Activated B cell treated with CpG ODN at 0.5 μM for 24 hours (primary cell): ENCODE measurements around the gene METAP1. TPM values are rescaled to one million over a fixed set of nuclear protein-coding genes. Genes with fewer than 3 reads are reported as not detected.

Experiments
- ATAC-seq: fragments of 200-7000 bp; cut with Tn5 transposase; one replicate; pipeline ENCODE4 v1.10.0; 2021; ENCODE audit warnings: low read depth, mild to moderate bottlenecking, moderate library complexity
- CTCF ChIA-PET: fragments of 350-600 bp; sonication (Branson Sonifier 250); formaldehyde crosslinking; loops from one replicate; lab custom pipeline; 2021; ENCODE audit warnings: antibody characterized with exemption; lab: Charles Lee
- POLR2A ChIA-PET: fragments of 350-600 bp; sonication (Branson Sonifier 250); formaldehyde crosslinking; loops from one replicate; lab custom pipeline; 2021; ENCODE audit warnings: antibody characterized with exemption; lab: Charles Lee
- DNase-seq: peaks from one replicate; pipeline ENCODE4 v3.0.0; 2022
- H3K27ac Mint-ChIP-seq: one replicate; pipeline ENCODE4 v1.8.0; 2020; ENCODE audit warnings: mixed read lengths
- H3K27me3 Mint-ChIP-seq: one replicate; pipeline ENCODE4 v1.8.0; 2021; ENCODE audit warnings: mixed read lengths
- H3K36me3 Mint-ChIP-seq: one replicate; pipeline ENCODE4 v1.8.0; 2021; ENCODE audit warnings: low read depth, mixed read lengths
- H3K4me1 Mint-ChIP-seq: one replicate; pipeline ENCODE4 v1.8.0; 2021; ENCODE audit warnings: mixed read lengths
- H3K4me3 Mint-ChIP-seq: one replicate; pipeline ENCODE4 v1.8.0; 2020; ENCODE audit warnings: mild to moderate bottlenecking, mixed read lengths
- H3K9me3 Mint-ChIP-seq: one replicate; pipeline ENCODE4 v1.8.0; 2020; ENCODE audit warnings: mixed read lengths
- intact Hi-C: fragments of 100-400 bp; cut with micrococcal nuclease; formaldehyde crosslinking; loops from one replicate; pipeline ENCODE4 v1.15.1; 2024
- total RNA-seq: library from RNA; stranded (reverse); gene quantifications from 2 replicates; pipeline ENCODE4 v1.2.3, GENCODE V29; 2022
- TF ChIP-seq, protein P1 (sequence below): fragments of 200-600 bp; IDR thresholded peaks from one replicate; pipeline ENCODE4 v1.8.0; 2022; ENCODE audit warnings: antibody characterized with exemption, mild to moderate bottlenecking

METAP1 gene
- total RNA-seq, 1 donor from 2014 or later = 38.6 TPM

DNA sequence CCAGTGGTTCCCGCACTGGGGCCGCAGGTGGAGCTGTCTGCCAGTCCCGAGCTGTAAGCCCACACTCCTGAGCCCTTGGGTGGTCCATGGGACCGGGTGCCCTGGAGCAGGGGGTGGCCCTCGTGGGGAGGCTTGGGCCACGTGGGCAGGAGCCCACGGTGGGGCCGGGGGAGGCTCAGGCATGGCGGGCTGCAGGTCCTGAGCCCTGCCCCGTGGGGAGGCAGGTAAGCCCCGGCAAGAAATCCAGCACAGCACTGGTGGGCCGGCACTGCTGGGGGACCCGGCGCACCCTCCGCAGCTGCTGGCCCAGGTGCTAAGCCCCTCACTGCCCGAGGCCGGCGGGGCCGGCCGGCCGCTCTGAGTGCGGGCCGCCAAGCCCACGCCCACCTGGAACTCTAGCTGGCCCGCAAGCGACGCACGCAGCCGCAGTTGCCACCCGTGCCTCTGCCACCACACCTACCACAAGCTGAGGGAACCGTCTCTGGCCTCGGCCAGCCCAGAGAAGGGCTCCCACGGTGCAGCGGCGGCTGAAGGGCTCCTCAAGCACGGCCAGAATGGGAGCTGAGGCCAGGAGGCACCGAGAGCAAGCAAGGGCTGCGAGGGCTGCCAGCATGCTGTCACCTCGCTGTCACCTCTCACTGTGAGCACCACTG, 2.0 kb upstream of the METAP1 start:
- ATAC-seq = no peak

DNA sequence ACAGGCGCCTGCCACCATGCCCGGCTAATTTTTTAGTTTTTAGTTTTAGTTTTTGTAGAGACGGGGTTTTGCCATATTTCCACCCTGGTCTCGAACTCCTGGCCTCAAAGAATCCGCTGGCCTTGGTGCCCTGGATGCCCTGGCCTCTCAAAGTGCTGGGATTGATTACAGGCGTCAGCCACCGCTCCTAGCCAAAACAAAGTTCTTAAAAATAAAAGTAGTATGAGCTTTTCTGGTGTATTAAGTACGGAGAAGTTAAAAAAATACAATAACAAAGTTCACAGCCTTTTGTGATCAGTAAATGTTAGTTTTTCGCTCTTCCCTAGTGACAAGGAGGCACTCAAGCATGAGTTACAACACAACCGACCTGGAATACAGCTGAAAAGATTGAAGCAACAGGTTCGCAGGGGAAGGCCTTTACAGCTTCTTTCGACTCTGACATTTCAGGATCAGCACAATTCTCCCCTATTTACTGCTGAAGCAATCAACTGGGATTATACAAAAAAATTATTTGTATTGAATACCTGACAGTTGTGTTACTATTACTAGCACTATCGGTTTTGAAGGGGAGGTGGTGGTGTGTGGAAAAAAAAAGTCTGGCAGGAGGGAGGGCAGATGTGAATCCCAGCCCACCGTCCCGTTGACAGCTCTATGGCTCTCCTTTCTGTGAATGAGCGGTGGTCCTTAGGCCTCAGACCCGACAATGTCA, 893 bp upstream of the METAP1 start:
- intact Hi-C loops = loop anchor here (1.0 to 5.0 kb wide), 17 partner anchors 34 to 955 kb away; partner anchors contain the start of genes ADH5, DAPP1, EIF4E and LAMTOR3
- Mint-ChIP-seq H3K4me1 (peaks cover 21% of the 10 kb centered on the region), H3K36me3 (no peaks in the 10 kb centered on the region), H3K9me3 (no peaks in the 10 kb centered on the region), H3K27me3 (no peaks in the 10 kb centered on the region), H3K27ac (peak overlapping the region; percentile 94), H3K4me3 (peak overlapping the region; percentile 86)
- ChIA-PET POLR2A (interaction anchor here (0.7 to 4.2 kb wide), 21 partner anchors 13 to 956 kb away, joined by 3 to 102 read pairs (median 5); partner anchors contain the start of genes ADH5, EIF4E, H2AZ1 and RAP1GDS1), CTCF (interaction anchor here (0.6 to 6.4 kb wide), 14 partner anchors 39 to 899 kb away, joined by 3 to 132 read pairs (median 3); partner anchors contain the start of genes ADH5, EIF4E and LAMTOR3)
- no peak for DNase-seq
- TF ChIP-seq, protein P1, sequence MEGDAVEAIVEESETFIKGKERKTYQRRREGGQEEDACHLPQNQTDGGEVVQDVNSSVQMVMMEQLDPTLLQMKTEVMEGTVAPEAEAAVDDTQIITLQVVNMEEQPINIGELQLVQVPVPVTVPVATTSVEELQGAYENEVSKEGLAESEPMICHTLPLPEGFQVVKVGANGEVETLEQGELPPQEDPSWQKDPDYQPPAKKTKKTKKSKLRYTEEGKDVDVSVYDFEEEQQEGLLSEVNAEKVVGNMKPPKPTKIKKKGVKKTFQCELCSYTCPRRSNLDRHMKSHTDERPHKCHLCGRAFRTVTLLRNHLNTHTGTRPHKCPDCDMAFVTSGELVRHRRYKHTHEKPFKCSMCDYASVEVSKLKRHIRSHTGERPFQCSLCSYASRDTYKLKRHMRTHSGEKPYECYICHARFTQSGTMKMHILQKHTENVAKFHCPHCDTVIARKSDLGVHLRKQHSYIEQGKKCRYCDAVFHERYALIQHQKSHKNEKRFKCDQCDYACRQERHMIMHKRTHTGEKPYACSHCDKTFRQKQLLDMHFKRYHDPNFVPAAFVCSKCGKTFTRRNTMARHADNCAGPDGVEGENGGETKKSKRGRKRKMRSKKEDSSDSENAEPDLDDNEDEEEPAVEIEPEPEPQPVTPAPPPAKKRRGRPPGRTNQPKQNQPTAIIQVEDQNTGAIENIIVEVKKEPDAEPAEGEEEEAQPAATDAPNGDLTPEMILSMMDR = no peak
- no peak for ATAC-seq

More for the DNA sequence above, 2.0 kb upstream of the METAP1 start:
- H3K4me1 Mint-ChIP-seq = peaks cover 21% of the 10 kb centered on the region
- TF ChIP-seq, protein P1 = no peak
- no peaks in the 10 kb centered on the region for H3K9me3 Mint-ChIP-seq
- no peak overlapping the region for H3K4me3 Mint-ChIP-seq
- H3K27me3 Mint-ChIP-seq = no peaks in the 10 kb centered on the region
- intact Hi-C loops = loop anchor here (2.0 kb wide), 2 partner anchors 53 to 469 kb away; no protein-coding TSS in a partner anchor
- H3K27ac Mint-ChIP-seq = no peak overlapping the region
- no peak for DNase-seq
- POLR2A ChIA-PET = interaction anchor here (3.5 kb wide), 1 partner anchor 64 kb away, joined by 102 read pairs; the partner anchor contains the start of gene EIF4E
- H3K36me3 Mint-ChIP-seq = no peaks in the 10 kb centered on the region
- CTCF ChIA-PET = interaction anchor here (1.1 to 6.4 kb wide), 2 partner anchors 62 to 844 kb away, joined by 3 to 132 read pairs; no protein-coding TSS in a partner anchor

DNA sequence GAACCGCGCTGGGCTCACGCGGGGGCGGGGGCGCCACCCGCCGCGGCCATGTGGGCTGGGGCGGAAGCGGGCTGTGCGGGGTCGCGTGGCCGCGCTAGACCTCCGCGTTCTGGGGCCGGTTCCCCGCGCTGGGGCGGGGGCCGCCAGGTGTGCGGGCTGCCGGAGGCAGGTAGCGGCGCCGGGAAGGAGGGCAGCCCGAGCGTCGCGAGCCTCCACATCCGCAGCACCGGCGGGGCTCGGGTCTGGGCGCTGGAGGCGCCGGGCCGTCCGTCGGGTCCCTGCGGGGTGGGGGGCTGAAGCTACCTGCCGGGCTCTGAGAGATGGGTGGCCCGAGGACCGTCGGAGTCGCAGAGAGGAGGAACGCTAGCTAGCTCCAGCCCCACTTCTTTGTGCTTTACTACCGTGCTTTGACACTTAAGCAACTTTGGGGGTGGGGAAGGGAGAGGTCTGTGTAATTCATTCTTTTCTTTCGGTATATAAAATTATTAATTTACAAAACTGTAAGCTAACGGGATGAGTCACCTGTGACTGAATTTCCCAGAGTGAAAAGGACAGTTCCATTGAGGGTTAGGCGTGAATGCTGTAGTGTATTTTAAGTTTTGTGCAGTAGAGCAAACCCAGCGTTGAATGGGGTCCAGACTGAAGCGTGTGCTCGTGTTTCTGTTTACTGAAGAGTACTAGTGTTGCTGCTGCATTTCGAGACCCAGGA, 689 bp downstream of the METAP1 start:
- no peak for DNase-seq
- Mint-ChIP-seq H3K27me3 (no peaks in the 10 kb centered on the region), H3K27ac (peak overlapping the region; percentile 71), H3K9me3 (no peaks in the 10 kb centered on the region), H3K4me1 (peaks cover 26% of the 10 kb centered on the region), H3K36me3 (no peaks in the 10 kb centered on the region), H3K4me3 (peak overlapping the region; percentile 84)
- intact Hi-C loops = loop anchor here (5.0 kb wide), 3 partner anchors 549 to 896 kb away; partner anchors contain the start of gene LAMTOR3
- ChIA-PET CTCF (interaction anchor here (0.9 to 6.4 kb wide), 6 partner anchors 16 to 846 kb away, joined by 3 to 132 read pairs (median 12); partner anchors contain the start of genes ADH5 and EIF4E), POLR2A (interaction anchor here (0.6 to 4.2 kb wide), 10 partner anchors 67 to 954 kb away, joined by 3 to 102 read pairs (median 5); partner anchors contain the start of genes ADH5, EIF4E, H2AZ1 and STPG2)
- no peak for ATAC-seq
- TF ChIP-seq, protein P1 = no peak

DNA sequence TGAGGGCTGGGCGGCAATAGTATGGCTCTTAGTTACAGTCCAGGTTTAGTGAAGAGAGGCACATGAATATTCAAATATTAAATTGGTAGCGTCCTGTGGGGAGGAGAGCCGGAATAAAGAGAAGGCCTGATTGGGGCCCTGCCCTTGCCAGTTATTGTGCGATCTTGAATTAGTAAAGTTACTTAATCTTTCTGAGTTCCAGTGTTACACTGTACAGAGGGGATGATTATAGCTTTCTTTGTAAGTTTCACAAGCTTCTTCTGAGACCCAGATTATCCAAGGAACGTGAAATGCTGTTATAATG, 1.2 kb downstream of the METAP1 start:
- ChIA-PET CTCF (interaction anchor here (2.8 to 6.4 kb wide), 2 partner anchors 59 to 93 kb away, joined by 20 to 132 read pairs; partner anchors contain the start of gene ADH5), POLR2A (interaction anchor here (0.8 to 4.2 kb wide), 4 partner anchors 67 to 567 kb away, joined by 4 to 102 read pairs (median 28); partner anchors contain the start of genes ADH5, EIF4E and TRMT10A)
- DNase-seq = no peak
- intact Hi-C loops = loop anchor here (5.0 kb wide), 3 partner anchors 549 to 896 kb away; partner anchors contain the start of gene LAMTOR3
- Mint-ChIP-seq H3K4me1 (peaks cover 26% of the 10 kb centered on the region), H3K9me3 (no peaks in the 10 kb centered on the region), H3K27ac (peak overlapping the region; percentile 62), H3K4me3 (peak overlapping the region; percentile 84), H3K36me3 (no peaks in the 10 kb centered on the region), H3K27me3 (no peaks in the 10 kb centered on the region)
- TF ChIP-seq, protein P1 = no peak
- ATAC-seq = no peak
